ENCODE measurements around the gene SLC16A3.

The SLC16A3 gene

GRCh38 chr17:82287013-82287867, 58.4 kb downstream of the SLC16A3 start:
- peak; percentile 47 for DNase-seq (ENCODE audit: low spot score)

- peak; percentile 90 for DNase-seq (ENCODE audit: low spot score)
Observed at GRCh38 chr17:82287868-82288801, 59.3 kb downstream of the SLC16A3 start.
